Neural cell (in vitro differentiated cells): ENCODE measurements around the gene MTX2.

Experiments
- CTCF ChIP-seq: fragments of 450-650 bp; IDR thresholded peaks from 2 replicates; pipeline ENCODE4 v1.5.1; 2014; ENCODE audit warnings: antibody characterized with exemption, mild to moderate bottlenecking, moderate library complexity; ENCODE audit not compliant: poor library complexity, severe bottlenecking
- EP300 ChIP-seq: fragments of 450-650 bp; conservative IDR thresholded peaks from 2 replicates; pipeline ENCODE4 v1.6.1; 2014; ENCODE audit warnings: antibody characterized with exemption, mild to moderate bottlenecking, moderate library complexity; ENCODE audit not compliant: poor library complexity, severe bottlenecking
- MXI1 ChIP-seq: fragments of 450-650 bp; conservative IDR thresholded peaks from 2 replicates; pipeline ENCODE4 v1.6.1; 2014; ENCODE audit warnings: antibody characterized with exemption, mild to moderate bottlenecking; ENCODE audit not compliant: poor library complexity, severe bottlenecking
- POLR2AphosphoS5 ChIP-seq: IDR thresholded peaks from 2 replicates; pipeline ENCODE4 v1.6.1; 2012
- RAD21 ChIP-seq: fragments of 450-650 bp; conservative IDR thresholded peaks from 2 replicates; pipeline ENCODE4 v1.6.1; 2014; ENCODE audit warnings: antibody characterized with exemption, mild to moderate bottlenecking, moderate library complexity
- SMC3 ChIP-seq: fragments of 450-650 bp; conservative IDR thresholded peaks from 2 replicates; pipeline ENCODE4 v1.6.1; 2014; ENCODE audit warnings: antibody characterized with exemption, mild to moderate bottlenecking, moderate library complexity; ENCODE audit not compliant: poor library complexity

GRCh38 chr2:176356251-176356650 is 87.0 kb downstream of the MTX2 start:
- no peak for TF ChIP-seq CTCF
- no peak for TF ChIP-seq POLR2AphosphoS5
- TF ChIP-seq SMC3: no peak
- no peak for TF ChIP-seq EP300
- TF ChIP-seq MXI1: no peak
- TF ChIP-seq RAD21: no peak
